Measurements from ENCODE around the gene TRIO.

TRIO gene

DNA sequence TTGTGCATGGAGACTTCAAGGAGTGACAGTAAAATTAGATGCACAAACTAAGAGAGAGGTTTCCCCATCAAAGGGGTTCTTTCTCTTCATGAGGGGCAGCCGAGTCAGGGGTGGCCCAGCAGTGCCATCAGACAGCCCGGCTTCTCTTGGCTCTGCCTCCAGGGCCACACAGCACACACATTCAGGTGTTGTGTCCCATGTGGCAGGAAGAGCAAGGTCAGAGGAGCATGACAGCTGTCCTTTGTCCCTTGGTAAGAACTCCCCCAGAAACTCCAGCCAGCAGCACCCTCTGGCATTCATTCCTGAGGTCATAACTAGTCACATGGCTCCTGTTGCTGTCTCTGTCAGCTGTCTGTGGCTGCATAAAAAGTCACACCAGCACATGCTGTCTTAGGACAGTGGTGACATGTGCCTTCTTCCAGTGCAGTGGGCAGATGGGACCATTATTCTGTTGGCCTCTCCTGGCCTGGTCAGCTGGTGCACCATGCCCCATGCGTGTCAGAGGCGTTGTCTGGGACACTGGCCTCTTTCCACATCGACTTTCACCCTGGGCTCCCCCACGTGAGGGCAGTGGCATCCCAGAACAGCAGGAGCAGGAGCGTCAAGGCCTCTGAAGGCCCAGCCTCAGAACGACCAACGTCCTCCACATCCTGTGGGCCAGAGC lies 360.0 kb downstream of the TRIO start:
- no peak for DNase-seq

DNA sequence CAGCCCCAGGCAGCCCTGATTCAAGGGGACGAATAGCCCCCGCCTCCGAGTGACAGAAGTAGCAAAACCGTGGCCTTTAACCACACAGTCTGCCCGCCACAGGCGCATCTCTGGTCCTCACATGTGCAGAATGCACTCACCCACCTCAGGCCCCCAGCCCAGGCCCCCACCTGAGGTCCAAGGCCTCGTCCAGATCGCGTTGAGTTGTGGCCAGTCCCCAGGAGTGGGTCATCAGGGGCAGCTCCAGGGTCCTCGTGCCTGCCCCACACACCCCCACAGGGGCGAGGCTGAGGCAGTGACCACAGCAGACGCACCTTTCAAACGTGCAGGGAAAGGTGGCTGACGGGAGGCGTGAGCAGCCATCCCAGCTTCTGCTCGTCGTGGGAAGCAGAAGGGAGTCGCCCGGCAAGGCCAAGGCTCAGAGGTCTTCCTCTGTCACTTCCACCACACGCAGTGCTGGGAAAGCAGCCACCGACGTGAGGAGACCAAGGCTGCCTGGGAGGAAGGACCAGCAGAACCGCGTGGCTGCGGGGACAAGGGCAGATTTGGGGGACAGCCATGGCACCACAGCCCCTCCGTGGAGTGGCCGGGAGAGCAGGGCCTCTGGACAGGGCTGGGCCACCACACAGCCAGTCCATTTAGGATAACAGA lies 360.7 kb downstream of the TRIO start:
- DNase-seq = no peak

DNA sequence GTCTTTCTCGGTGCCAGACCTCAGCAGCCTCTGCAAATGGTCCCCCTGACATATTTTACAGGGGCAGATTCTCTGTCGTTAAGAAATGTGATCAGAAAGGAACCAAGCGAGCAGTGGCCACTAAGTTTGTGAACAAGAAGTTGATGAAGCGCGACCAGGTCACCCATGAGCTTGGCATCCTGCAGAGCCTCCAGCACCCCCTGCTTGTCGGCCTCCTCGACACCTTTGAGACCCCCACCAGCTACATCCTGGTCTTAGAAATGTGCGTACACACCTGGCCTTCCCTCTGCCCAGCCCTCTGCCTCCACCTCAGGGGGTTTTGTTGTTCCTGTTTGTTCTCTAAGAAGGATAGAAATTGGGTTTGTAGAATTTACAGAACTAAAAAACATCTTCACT lies 361.2 kb downstream of the TRIO start:
- DNase-seq = no peak

DNA sequence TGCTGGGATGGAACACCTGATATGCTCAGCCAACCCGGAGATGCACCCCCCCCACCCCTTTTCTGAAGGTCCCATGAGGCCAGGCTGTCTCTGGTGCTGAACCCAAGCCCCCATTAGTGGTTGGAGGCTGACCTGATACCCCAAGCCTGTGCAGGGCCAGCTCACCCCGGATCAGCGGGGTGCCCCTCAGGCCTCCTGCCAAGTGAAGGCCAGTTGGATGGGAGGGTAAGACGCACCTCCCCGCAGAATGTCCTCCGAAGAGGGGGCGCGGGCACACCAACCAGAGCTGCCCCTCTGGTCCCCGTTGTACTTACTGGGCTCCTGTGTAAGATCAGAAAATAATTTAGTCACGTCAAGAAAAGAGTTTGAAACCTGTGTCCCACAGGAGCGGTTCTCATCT lies 361.7 kb downstream of the TRIO start:
- DNase-seq = no peak

DNA sequence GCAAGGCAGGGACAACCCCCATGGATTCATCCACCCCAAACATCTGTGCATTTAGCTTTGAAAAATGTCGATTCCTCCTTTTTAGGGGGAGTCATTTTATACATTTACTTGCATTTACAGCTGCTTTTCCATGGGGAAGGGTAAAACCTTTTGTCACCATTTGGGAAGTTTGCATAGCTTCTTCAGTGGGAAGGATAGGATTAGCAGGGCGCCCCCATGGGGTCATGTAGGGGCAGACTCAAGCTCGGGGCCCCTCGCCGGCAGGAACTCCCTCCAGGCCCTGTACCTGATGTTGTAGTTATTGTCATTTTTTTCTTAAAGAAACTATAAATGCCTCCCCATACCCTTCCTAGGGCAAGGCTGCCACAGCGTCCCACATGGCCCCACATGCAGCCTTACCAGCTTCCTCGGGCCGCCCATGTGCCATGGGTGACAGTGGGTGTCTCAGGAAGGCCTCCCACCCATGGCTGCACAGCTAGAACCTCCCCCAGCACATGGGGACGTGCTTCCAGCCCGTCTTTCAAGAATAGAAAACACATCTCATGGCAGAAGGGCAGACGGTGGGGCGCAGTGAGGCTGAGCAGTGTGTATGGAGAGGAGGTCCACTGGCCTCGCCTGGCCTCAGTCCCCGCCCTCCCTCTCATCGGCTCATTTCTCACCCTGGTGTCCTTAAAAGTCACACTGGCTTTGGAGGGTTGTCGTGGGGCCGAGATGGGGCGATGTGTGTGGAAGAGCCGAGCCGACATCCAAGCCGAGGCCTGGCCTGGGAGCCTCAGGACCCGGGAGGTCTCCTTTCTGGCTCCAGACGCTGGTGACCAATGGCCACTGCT lies 362.4 kb downstream of the TRIO start:
- no peak for DNase-seq

DNA sequence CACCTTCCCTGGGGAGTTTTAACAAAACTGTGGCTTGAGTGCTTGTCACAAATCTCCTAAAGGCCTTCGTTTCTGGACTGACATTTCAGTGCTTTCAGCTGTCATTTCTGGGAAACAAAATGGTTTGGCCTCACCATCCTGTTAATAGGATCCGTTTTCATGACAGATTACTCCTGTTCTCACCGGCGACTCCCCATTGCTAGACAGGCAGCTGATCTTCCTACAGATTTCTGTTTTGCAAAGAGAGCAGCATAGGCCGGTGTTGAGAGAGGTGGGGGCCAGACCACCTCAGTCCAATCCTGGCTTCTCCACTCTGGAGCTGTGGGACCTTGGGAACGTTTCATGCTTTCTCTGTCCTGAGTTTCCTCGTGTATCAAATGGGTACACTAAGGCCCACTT lies 363.0 kb downstream of the TRIO start:
- no peak for DNase-seq

DNA sequence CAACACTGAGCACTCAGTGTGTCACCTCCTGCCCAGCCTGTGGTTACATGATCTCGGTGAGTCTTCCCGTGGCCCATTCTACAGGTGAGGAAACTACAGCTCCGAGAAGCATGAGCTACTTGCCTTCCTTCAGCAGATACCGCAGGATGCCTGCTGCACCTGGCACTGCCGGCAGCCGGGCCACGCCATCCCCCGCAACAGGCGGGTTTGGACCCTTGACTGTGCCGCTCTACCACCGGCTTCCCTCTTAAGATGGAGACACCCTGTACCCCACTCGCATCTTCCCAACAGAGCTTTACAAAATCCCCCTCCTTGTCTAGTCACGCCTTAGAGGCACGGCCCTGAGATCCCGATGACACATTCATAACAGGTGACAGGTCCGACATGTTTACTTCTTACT lies 363.5 kb downstream of the TRIO start:
- no peak for DNase-seq

DNA sequence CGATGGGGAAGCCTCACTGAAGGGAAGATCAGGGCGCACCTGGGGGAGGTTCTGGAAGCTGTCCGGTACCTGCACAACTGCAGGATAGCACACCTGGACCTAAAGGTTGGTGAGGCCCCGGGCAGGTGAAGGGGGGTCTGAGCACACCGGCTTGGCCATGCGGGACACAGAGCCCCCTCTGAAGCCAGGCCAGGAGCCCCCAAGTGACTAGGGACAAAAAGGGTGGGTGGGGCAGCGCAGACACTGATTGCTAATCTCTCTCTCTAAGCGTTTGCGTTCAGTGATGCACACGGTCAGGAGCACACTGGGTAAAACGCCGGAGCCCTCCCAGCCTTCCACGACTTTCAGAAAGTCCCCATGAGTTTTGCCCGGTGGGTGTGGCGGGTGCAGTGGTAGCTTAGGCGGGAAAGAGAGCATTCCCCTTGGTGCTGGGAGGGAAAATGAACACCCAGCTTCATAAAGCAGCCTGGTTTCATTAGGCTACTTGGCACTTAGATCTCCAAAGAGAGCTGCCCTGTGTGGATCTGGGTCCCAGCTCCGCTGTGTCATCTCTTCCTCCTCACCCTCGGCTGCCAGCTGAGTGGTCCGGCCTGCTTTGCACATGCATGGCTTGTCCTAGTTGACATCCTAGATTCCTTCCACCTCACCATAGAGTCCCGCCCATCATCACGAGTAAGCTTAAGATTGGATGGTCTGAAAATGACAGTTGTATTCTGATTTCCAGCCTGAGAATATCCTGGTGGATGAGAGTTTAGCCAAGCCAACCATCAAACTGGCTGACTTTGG lies 364.2 kb downstream of the TRIO start:
- DNase-seq = no peak

DNA sequence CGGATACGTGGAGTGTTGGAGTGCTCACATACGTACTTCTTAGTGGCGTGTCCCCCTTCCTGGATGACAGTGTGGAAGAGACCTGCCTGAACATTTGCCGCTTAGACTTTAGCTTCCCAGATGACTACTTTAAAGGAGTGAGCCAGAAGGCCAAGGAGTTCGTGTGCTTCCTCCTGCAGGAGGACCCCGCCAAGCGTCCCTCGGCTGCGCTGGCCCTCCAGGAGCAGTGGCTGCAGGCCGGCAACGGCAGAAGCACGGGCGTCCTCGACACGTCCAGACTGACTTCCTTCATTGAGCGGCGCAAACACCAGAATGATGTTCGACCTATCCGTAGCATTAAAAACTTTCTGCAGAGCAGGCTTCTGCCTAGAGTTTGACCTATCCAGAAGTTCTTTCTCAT lies 364.9 kb downstream of the TRIO start:
- DNase-seq = no peak

DNA sequence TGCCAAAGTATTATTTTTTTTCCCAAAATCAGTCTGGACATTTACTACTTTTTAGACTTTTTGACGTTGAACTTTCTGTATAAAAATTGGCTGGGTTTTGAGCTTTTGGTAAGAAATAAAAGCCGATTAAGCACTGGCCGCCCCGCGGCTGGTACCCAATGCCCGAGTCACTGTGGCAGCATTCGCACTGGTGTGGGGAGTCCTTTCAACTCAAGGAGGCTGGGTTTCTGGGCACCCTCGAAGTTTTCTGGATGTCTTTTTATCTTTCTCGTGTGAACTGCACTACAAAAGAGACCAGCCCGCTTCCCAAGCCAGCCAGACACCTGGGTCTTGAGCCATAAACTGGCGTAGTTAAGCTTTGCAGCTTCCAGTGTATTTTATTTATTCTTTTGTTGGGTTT lies 366.4 kb downstream of the TRIO start:
- DNase-seq = no peak

DNA sequence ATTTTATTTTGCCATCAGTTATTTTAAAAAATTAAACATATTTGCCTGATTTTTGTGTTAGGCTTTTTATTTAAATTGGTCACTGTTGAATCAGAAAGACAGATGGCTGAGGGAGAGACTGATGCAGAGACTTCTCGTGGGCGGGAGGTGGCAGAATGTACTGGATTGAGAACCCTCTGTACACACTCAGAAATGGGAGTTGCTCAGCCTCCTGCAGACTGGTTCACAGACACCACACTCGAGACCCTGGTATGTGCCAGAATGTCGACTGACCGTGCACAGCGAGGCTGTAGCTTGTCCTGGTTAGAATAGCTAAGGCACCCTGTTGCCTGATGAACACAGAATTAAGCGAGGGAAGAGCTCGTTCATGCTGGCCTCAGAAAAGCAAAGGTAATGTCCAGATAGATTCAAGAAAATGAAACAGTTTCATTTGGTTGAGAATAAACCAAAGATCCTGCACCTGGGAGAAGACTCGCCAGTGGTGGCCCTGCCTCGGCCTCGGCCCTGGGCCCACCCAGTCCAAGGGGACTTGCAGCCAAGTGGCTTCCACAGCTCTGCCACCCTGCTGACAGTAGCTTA lies 367.1 kb downstream of the TRIO start:
- no peak for DNase-seq

DNA sequence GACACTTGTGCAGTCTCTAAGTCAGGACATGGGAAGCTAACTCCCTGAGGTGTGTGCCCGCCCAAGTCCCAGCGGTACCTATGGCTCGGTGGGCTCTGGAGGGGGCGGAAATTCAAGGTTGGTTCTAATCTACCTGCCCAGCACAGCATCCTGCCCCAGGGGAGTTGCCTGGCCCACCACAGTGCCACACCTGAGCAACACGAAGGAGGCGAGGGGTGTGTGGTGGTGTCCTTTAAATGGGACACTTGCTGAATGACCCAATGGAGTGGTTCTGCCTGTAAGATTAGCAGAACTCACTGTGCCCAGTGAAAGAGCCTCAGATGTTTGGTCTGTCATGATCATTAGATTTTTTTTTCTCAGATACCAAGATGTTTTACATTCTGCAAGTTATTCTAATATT lies 367.7 kb downstream of the TRIO start:
- DNase-seq = no peak

DNA sequence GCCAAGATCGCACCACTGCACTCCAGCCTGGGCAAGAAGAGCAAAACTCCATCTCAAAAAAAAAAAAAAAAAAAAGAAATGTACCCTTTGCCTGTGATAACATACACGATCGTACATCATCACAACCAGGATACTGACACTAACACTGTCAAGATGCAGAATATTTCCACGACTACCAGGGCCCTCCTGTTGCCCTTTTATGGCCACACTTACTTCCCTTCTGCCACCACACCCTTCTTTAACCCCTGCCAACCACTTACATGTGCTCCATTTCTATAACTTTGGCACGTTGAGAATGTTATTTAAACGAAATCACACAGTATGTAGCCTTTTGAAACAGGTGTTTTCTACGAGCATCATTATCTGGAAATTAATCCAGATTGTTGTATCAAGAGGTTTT lies 369.4 kb downstream of the TRIO start:
- no peak for DNase-seq

DNA sequence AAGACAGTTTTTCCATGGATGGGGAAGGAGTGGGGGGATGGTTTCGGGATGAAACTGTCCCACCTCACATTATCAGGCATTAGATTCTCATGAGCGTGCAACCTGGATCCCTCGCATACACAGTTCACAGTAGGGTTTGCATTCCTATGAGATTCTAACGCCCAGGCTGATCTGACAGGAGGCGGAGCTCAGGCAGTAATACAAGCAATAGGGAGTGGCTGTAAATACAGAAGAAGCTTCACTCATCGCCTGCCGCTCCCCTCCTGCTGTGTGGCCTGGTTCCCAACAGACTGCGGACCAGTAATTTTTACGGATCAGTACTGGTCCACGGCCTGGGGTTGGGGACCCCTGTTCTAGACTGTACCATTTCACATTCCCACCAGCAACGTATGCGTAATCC lies 370.1 kb downstream of the TRIO start:
- no peak for DNase-seq

DNA sequence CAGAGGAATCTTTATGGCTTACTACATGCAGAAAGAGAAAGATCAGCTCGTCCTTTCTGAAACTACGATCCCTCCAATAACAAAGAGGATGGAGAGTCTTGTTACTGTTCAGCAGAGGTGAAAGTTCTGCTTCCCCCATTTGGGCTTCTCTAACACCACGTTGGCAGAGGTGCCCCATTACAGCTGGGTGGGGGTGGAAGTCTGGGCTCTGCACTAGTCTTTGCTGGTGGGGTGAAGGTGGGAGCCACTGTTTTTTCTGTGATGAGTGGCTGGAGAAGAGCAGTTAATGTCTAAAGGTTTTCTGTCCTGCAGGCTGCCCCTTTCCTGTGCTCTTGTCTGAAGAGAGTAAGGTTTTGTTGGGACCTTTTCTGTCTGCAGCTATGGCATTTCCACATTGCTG lies 373.8 kb downstream of the TRIO start:
- DNase-seq = no peak

DNA sequence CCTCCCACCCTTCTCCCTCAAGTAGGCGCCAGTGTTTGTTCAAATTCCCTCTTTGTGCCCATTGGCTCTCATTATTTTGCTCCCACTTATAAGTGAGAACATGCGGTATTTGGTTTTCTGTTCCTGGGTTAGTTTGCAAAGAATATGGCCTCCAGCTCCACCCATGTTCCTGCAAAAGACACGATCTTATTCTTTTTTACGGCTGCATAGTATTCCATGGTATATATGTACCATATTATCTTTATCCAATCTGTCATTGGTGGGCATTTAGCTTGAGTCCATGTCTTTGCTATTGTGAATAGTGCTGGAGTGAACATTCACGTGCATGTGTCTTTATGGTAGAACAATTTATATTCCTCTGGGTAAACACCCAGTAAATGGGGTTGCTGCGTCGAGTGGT lies 375.5 kb downstream of the TRIO start:
- no peak for DNase-seq

DNA sequence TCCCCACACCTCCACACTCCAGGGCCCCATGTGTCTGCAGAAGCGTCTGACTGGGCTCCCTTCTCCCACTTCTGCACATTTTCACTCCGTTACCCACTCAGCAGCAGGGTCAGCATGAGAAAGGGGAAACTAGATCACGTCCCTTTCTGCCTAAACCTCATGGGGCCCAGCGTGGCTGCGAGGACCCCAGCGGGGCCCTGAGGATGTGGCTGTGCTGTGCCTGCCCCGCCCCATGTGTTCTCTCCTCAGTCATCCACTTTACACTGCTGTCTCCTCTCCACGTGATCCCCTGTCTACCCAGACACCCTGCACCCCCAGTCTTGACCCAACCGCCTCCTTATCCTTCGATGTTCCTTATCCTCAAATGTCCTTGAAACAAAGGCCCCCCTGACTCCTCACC lies 378.6 kb downstream of the TRIO start:
- DNase-seq = no peak

DNA sequence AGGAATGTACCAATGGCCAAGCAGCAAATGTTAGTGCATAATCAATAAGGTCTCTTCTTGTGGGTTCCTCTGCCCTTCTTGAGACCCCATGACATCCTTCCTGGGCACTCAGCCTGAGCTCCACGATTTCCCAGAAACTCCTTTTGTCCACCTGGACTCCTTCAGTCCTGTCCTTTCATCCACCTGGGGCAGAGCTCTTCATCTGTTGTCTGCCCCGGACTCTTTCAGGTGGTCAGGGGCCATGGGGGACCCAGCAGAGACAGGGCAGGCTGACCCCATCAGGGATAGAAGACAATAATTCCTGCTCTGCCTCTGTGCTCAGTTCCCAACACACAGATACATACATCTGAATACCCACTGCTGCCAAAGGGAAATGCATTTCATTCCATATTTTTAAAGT lies 379.6 kb downstream of the TRIO start:
- no peak for DNase-seq

DNA sequence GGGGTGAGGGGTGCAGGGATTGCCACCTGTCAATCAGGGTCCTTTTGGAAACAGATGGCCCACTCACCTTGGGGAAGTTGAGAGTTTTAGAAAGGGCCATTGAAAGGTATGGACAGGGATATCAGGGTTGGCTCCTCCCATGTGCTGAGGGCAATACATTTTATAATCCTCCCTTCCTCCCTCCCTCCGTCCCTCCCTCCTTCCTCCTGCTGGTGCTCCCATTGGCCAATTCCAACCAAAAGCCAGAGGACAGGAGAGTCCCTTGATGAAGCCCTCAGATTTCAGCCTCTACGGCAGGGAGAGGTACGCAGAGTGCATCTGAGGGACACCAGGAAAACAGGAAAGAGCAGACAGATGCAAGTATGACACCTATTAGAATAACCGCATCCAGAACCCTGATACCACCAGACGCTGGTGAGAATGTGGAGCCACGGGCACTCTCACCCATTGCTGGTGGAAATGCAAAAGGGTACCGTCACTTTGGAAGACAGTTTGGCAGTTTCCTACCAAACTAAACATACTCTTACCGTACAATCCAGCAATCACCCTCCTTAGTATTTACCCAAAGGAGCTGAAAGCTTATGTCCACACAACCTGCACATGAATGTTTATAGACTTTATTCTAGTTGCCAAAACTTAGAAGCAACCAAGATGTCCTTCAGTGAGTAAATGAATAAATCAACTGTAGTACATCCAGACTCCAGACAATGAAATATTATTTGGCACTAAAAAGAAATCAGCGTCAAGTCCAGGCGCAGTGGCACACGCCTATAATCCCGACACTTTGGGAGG lies 380.3 kb downstream of the TRIO start:
- DNase-seq = no peak

DNA sequence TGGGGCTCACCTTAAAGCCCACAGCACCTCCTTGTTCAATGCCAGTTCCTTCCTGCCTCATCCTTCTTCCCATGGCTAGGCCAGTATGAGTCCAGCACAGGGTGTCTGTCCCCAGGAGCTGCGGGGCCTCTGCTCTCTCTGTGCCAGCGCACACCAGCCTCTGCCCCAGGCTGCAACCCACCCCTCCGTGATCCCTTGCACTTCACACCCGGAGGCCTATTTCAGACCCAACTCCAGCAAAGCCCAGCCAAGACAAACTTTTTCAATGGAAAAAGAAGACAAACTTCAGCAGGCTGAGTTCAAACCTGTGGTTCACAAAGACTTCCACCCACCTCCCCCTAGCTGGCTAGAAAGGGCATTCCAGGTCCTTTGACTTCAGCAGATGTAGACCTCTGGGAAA lies 382.3 kb downstream of the TRIO start:
- no peak for DNase-seq

DNA sequence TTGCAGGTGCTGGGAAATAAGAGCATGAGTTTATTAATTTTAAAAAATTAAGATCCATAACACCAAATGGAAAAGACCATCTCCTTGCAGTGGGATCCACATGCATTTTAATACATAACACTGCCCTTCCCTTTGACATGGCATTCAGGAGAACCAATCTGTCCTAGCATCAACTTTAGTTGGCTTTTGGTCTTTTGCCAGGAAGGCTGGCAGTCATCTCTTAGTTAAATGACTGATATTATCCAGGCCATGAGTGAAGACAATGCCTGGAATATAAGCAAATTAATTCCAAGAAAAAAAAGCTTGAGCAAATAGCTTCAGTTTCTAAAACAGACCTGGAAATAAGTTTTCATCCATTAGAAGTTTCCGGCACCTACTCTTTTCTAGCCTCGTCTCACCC lies 383.4 kb downstream of the TRIO start:
- no peak for DNase-seq

DNA sequence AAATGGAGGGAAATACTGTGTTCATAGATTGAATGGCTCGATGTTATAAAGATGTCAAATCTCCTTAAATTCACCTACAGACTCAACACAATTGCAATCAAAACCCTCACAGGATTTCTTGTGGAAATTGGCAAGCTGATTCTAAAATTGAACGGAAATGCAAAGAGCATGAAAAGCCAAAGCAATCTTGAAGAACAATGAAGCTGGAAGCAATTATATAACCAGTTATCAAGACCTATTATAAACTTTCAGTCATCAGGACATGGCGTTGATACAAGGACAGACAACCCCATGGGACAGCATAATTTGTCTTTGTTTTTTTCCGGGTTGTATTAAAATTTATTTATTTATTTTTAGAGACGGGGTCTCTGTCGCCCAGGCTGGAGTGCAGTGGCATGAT lies 385.0 kb downstream of the TRIO start:
- DNase-seq = no peak

Measured in activated CD8-positive, alpha-beta memory T cell treated with anti-CD3 and anti-CD28 coated beads, Interleukin-2, amount 50 U/mL, for 4 hours (primary cell).